DOHH2 (cell line): ENCODE results near the gene POMGNT1.

Experiments used
- EZH2phosphoT487 ChIP-seq: fragments of 200-600 bp; sonication (generic); IDR thresholded peaks from 2 replicates; pipeline ENCODE4 v1.6.1; 2017; ENCODE audit warnings: borderline replicate concordance, mild to moderate bottlenecking, antibody characterized with exemption, low read length, moderate library complexity, mixed read lengths
- TF ChIP-seq, protein P1 (sequence below): fragments of 200-600 bp; sonication (generic); IDR thresholded peaks from one replicate; pipeline ENCODE4 v1.5.1; 2014; ENCODE audit warnings: antibody characterized with exemption, mild to moderate bottlenecking, low read depth, low read length; ENCODE audit not compliant: poor library complexity, severe bottlenecking

- TF ChIP-seq, protein P1, sequence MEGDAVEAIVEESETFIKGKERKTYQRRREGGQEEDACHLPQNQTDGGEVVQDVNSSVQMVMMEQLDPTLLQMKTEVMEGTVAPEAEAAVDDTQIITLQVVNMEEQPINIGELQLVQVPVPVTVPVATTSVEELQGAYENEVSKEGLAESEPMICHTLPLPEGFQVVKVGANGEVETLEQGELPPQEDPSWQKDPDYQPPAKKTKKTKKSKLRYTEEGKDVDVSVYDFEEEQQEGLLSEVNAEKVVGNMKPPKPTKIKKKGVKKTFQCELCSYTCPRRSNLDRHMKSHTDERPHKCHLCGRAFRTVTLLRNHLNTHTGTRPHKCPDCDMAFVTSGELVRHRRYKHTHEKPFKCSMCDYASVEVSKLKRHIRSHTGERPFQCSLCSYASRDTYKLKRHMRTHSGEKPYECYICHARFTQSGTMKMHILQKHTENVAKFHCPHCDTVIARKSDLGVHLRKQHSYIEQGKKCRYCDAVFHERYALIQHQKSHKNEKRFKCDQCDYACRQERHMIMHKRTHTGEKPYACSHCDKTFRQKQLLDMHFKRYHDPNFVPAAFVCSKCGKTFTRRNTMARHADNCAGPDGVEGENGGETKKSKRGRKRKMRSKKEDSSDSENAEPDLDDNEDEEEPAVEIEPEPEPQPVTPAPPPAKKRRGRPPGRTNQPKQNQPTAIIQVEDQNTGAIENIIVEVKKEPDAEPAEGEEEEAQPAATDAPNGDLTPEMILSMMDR, result no peak
- TF ChIP-seq EZH2phosphoT487, result no peak
Measured at GRCh38 chr1:46168477-46168876, 29.8 kb downstream of the POMGNT1 start.
